DND-41 (cell line): Measurements from ENCODE around the gene KLKB1.

Source experiments
- CTCF ChIP-seq: IDR thresholded peaks from 2 replicates; pipeline ENCODE4 v1.5.1; 2012; ENCODE audit warnings: borderline replicate concordance, low read length, moderate library complexity, mild to moderate bottlenecking; ENCODE audit not compliant: poor library complexity, severe bottlenecking; ENCODE audit errors: extremely low read depth
- EZH2 ChIP-seq: IDR thresholded peaks from 3 replicates; pipeline ENCODE4 v1.6.1; 2012; ENCODE audit warnings: borderline replicate concordance, low read depth, mild to moderate bottlenecking, moderate library complexity, low read length, inconsistent platforms; ENCODE audit not compliant: severe bottlenecking

- TF ChIP-seq EZH2 (no peak), CTCF (no peak)
Observed at GRCh38 chr4:186296481-186296880, 69.2 kb downstream of the KLKB1 start.
